A549 (cell line): ENCODE results near the gene SLC6A12. TPM values are rescaled to one million over a fixed set of nuclear protein-coding genes. Genes with fewer than 3 reads are reported as not detected.

ENCODE experiments used
- ATAC-seq, 2 experiments: fragments of 200-7000 bp in 1 of 2; fragments of >200 bp in 1 of 2; cut with Nextera tagmentation in 1 of 2; cut with Tn5 transposase in 1 of 2; 3 replicates each; pipeline versions ENCODE4 v1.8.0 to v1.9.1; 2018 to 2020; ENCODE audit warnings: mild to moderate bottlenecking in 1 of 2, moderate library complexity in 1 of 2
- CTCF ChIA-PET: fragments of 300-600 bp; sonication (Branson Sonifier 250); formaldehyde crosslinking; extraction: SDS; loops from one replicate; lab custom pipeline; 2021; ENCODE audit warnings: antibody characterized with exemption, inconsistent platforms; lab: Yijun Ruan, JAX
- POLR2A ChIA-PET: fragments of 350-600 bp; formaldehyde crosslinking; extraction: SDS; loops from one replicate; lab custom pipeline; 2021; ENCODE audit warnings: antibody characterized with exemption, inconsistent platforms; lab: Yijun Ruan, JAX
- DNase-seq, 2 experiments: peaks; one replicate each; pipeline versions ENCODE4 v3.0.0 to v3.0.0-alpha.2; 2011 to 2016; ENCODE audit warnings: low read depth in 1 of 2, low spot score in 1 of 2
- FAIRE-seq: peaks from 2 replicates; lab custom pipeline; 2011; peaks lifted over from hg19 to GRCh38; lab: Jason Lieb, UNC
- H3K27ac ChIP-seq, 2 experiments: fragments of >200 bp; sonication (Bioruptor Twin); formaldehyde crosslinking; 3 replicates each; pipeline ENCODE4 v1.5.1; 2016 to 2017
- H3K4me1 ChIP-seq: fragments of >200 bp; sonication (Bioruptor Twin); formaldehyde crosslinking; 3 replicates; pipeline ENCODE4 v1.6.1; 2016
- H3K4me2 ChIP-seq: fragments of >200 bp; sonication (Bioruptor Twin); formaldehyde crosslinking; 3 replicates; pipeline ENCODE4 v1.6.1; 2016
- H3K4me3 ChIP-seq: fragments of >200 bp; sonication (Bioruptor Twin); formaldehyde crosslinking; 3 replicates; pipeline ENCODE4 v1.5.1; 2016
- H3K9me3 ChIP-seq: fragments of >200 bp; sonication (Bioruptor Twin); formaldehyde crosslinking; 3 replicates; pipeline ENCODE4 v1.6.1; 2016
- BHLHE40 ChIP-seq: IDR thresholded peaks from 2 replicates; pipeline ENCODE4 v1.6.1; 2012; ENCODE audit warnings: low read depth, low read length, inconsistent platforms
- CEBPB ChIP-seq, 2 experiments: fragments of >200 bp in 1 of 2; sonication (Bioruptor Twin) in 1 of 2; formaldehyde crosslinking in 1 of 2; IDR thresholded peaks; 2 replicates each; pipeline ENCODE4 v1.6.1; 2012 to 2016
- CHD2 ChIP-seq: fragments of 150-350 bp; IDR thresholded peaks from 2 replicates; pipeline ENCODE4 v1.6.1; 2014; ENCODE audit warnings: low read length; ENCODE audit not compliant: partially characterized antibody
- EHF ChIP-seq: fragments of 250-450 bp; sonication (Bioruptor Pico); IDR thresholded peaks from 2 replicates; pipeline ENCODE4 v1.5.0; 2020; ENCODE audit warnings: mild to moderate bottlenecking
- ESRRA ChIP-seq: fragments of 150-350 bp; IDR thresholded peaks from 2 replicates; pipeline ENCODE4 v1.6.1; 2014; ENCODE audit warnings: mild to moderate bottlenecking, low read length, borderline replicate concordance
- FOSL2 ChIP-seq, 2 experiments: fragments of 450-650 bp in 1 of 2; fragments of >200 bp in 1 of 2; sonication (Bioruptor Twin) in 1 of 2; formaldehyde crosslinking; IDR thresholded peaks; 2 replicates each; pipeline versions ENCODE4 v1.5.0 to v1.6.1; 2016 to 2020; ENCODE audit warnings: mild to moderate bottlenecking in 1 of 2, moderate library complexity in 1 of 2
- GATA3 ChIP-seq: IDR thresholded peaks from 2 replicates; pipeline ENCODE4 v1.6.1; 2012; ENCODE audit warnings: borderline replicate concordance
- HOXA7 ChIP-seq: fragments of 250-450 bp; sonication (Bioruptor Pico); IDR thresholded peaks from 2 replicates; pipeline ENCODE4 v1.5.0; 2020; ENCODE audit warnings: mild to moderate bottlenecking, moderate library complexity
- HOXB13 ChIP-seq: fragments of 250-450 bp; sonication (Bioruptor Pico); IDR thresholded peaks from 2 replicates; pipeline ENCODE4 v1.5.0; 2020; ENCODE audit warnings: low read depth, mild to moderate bottlenecking, moderate library complexity
- HOXB5 ChIP-seq: fragments of 250-450 bp; sonication (Bioruptor Pico); IDR thresholded peaks from 2 replicates; pipeline ENCODE4 v1.5.0; 2020; ENCODE audit warnings: mild to moderate bottlenecking, moderate library complexity
- JUN ChIP-seq, 2 experiments: fragments of >200 bp; sonication (Bioruptor Twin); formaldehyde crosslinking; IDR thresholded peaks; 2 replicates in 1 of 2; 3 replicates in 1 of 2; pipeline ENCODE4 v1.6.1; 2016 to 2017
- JUNB ChIP-seq: fragments of >200 bp; sonication (Bioruptor Twin); formaldehyde crosslinking; IDR thresholded peaks from 2 replicates; pipeline ENCODE4 v1.6.1; 2016
- KDM5A ChIP-seq: fragments of 200-600 bp; sonication (generic); IDR thresholded peaks from 2 replicates; pipeline ENCODE4 v1.6.1; 2016; ENCODE audit warnings: antibody characterized with exemption, mild to moderate bottlenecking
- MAFK ChIP-seq: fragments of 450-650 bp; IDR thresholded peaks from 2 replicates; pipeline ENCODE4 v1.6.1; 2014; ENCODE audit not compliant: partially characterized antibody
- MAZ ChIP-seq: fragments of 150-350 bp; IDR thresholded peaks from 2 replicates; pipeline ENCODE4 v1.6.1; 2014; ENCODE audit warnings: antibody characterized with exemption, low read depth, low read length, borderline replicate concordance
- NPAS2 ChIP-seq: fragments of 250-450 bp; sonication (Bioruptor Pico); IDR thresholded peaks from 2 replicates; pipeline ENCODE4 v1.8.0; 2022; ENCODE audit warnings: mild to moderate bottlenecking, moderate library complexity, borderline replicate concordance
- POLR2A ChIP-seq: IDR thresholded peaks from 2 replicates; pipeline ENCODE4 v1.6.1; 2012; ENCODE audit warnings: mild to moderate bottlenecking, low read length
- RAD21 ChIP-seq, 2 experiments: fragments of >200 bp in 1 of 2; sonication (Bioruptor Twin) in 1 of 2; formaldehyde crosslinking in 1 of 2; IDR thresholded peaks in 1 of 2; conservative IDR thresholded peaks in 1 of 2; 2 replicates in 1 of 2; 3 replicates in 1 of 2; pipeline ENCODE4 v1.6.1; 2012 to 2018; ENCODE audit warnings: inconsistent platforms in 1 of 2
- RCOR1 ChIP-seq: fragments of 150-350 bp; IDR thresholded peaks from 2 replicates; pipeline ENCODE4 v1.6.1; 2014; ENCODE audit warnings: antibody characterized with exemption, low read length, low read depth
- RFX5 ChIP-seq: fragments of 450-650 bp; IDR thresholded peaks from 2 replicates; pipeline ENCODE4 v1.7.1; 2014; ENCODE audit warnings: antibody characterized with exemption, mild to moderate bottlenecking, moderate library complexity
- RNF2 ChIP-seq: fragments of 200-600 bp; sonication (generic); IDR thresholded peaks from 2 replicates; pipeline ENCODE4 v1.6.1; 2016; ENCODE audit warnings: low read depth, mild to moderate bottlenecking, antibody characterized with exemption, moderate library complexity, borderline replicate concordance
- SMC3 ChIP-seq: fragments of >200 bp; sonication (Bioruptor Twin); formaldehyde crosslinking; IDR thresholded peaks from 3 replicates; pipeline ENCODE4 v1.6.1; 2018; ENCODE audit warnings: inconsistent platforms
- SREBF2 ChIP-seq: fragments of 450-650 bp; IDR thresholded peaks from 2 replicates; pipeline ENCODE4 v1.6.1; 2014; ENCODE audit warnings: mild to moderate bottlenecking, moderate library complexity
- TFCP2L1 ChIP-seq: fragments of 250-450 bp; sonication (Bioruptor Pico); IDR thresholded peaks from 2 replicates; pipeline ENCODE4 v1.5.0; 2021; ENCODE audit warnings: mild to moderate bottlenecking
- TP53 ChIP-seq: fragments of 250-450 bp; sonication (Bioruptor Pico); IDR thresholded peaks from 2 replicates; pipeline ENCODE4 v1.5.0; 2021; ENCODE audit warnings: mild to moderate bottlenecking, moderate library complexity
- ZC3H11A ChIP-seq: fragments of 450-650 bp; IDR thresholded peaks from 2 replicates; pipeline ENCODE4 v1.6.1; 2014; ENCODE audit warnings: antibody characterized with exemption, mild to moderate bottlenecking
- ZSCAN20 ChIP-seq: fragments of 250-450 bp; sonication (Bioruptor Pico); IDR thresholded peaks from 2 replicates; pipeline ENCODE4 v1.8.0; 2022; ENCODE audit warnings: mild to moderate bottlenecking, moderate library complexity
- WGBS: methylation state at CpG from one replicate; pipeline ENCODE4 v1.1.6; 2017; ENCODE audit errors: missing lambda C conversion rate; 5-methylcytosine and 5-hydroxymethylcytosine counted together
- polyA plus RNA-seq, 4 experiments: library from polyadenylated mRNA; depleted of rRNA in 3 of 4; stranded (reverse); fragments of >200 nt; fragmentation: RNase III in 1 of 4; extraction: RNeasy Plus Mini Kit Qiagen cat#74134 plus additional on column Dnase treatment in 1 of 4; gene quantifications; 2 replicates in 3 of 4; 3 replicates in 1 of 4; pipeline ENCODE4 v1.2.3, GENCODE V29; 2011 to 2017
- TF ChIP-seq, protein P1 (sequence below): IDR thresholded peaks from 2 replicates; pipeline ENCODE4 v1.6.1; 2012
- TF ChIP-seq, protein P2 (sequence below): IDR thresholded peaks from 2 replicates; pipeline ENCODE4 v1.6.1; 2012
- TF ChIP-seq, protein P3 (sequence below): fragments of >200 bp; sonication (Bioruptor Twin); formaldehyde crosslinking; IDR thresholded peaks from 2 replicates; pipeline ENCODE4 v1.6.1; 2016
- TF ChIP-seq, protein P4 (sequence below): fragments of 450-650 bp; IDR thresholded peaks from 2 replicates; pipeline ENCODE4 v1.6.1; 2014; ENCODE audit warnings: antibody characterized with exemption

SLC6A12 gene
- polyA plus RNA-seq, 2 of the 4 experiments (the other 2 are of a cell fraction), result 0.78 to 4.4 TPM

DNA sequence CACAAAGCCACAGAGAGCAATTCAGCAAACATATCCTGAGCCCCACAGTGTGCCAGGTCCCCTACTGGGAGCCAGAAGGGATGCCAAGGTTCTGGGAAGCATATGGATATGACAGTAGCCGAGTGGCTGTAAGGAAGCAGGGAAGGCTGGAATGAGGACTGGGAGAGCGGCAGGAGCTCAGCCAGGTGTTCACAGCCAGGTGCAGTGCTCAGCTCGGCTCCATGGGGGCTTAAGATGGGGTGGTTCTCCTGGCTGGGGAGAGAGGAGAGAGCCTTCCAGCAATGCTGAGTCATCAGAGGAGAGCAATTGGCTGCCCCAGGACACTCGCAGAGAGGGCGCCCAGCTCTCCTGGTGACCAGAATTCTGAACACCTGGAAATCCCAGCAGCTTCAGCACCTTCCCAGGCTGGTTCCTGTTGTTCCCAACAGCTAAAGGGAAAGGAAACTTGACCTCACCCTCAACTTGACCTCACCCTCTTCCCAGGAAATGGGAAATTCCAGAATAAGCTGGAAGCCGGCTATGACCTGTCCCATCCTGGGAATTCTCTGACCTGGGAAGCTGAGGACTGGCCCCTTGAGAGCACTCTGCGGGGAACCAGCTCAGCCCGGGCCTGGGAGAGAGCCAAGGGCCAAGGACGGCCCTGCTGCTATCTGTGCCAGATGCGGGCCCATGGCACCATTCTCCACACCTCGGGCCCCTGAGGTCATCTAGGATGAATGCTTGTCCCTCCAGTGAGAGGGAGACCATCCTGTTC, 34.6 kb downstream of the SLC6A12 start:
- 72% methylated on average over 11 of the region's 11 CpGs for WGBS
- FAIRE-seq (no peak), ATAC-seq (no peak), DNase-seq (no peak)
- H3K9me3 ChIP-seq, result no peaks in the 10 kb centered on the region
- ChIA-PET POLR2A (no interaction called here), CTCF (interaction anchor here (0.6 to 3.4 kb wide), 6 partner anchors 9 to 68 kb away, joined by 3 to 24 read pairs (median 3); no protein-coding TSS in a partner anchor)
- peak overlapping the region; percentile 24 to 76; a peak in 4 of 6 replicates for H3K27ac ChIP-seq
- TF ChIP-seq KDM5A (no peak), EHF (no peak), CEBPB (IDR thresholded peaks at IDR 0.05) (no peak), ESRRA (no peak), SMC3 (no peak), HOXB13 (CRISPR knock-in tag) (no peak), ZC3H11A (no peak), HOXB5 (CRISPR knock-in tag) (no peak), BHLHE40 (no peak), TP53 (CRISPR knock-in tag) (no peak), POLR2A (no peak), MAFK (peak; percentile 87), RNF2 (no peak), HOXA7 (CRISPR knock-in tag) (no peak), FOSL2 (IDR thresholded peaks at IDR 0.05) (no peak), FOSL2 (CRISPR knock-in tag; IDR thresholded peaks at IDR 0.05) (0 out of 2 replicates have a peak, but pooled peaks have one; percentile 2)
- TF ChIP-seq, protein P1, sequence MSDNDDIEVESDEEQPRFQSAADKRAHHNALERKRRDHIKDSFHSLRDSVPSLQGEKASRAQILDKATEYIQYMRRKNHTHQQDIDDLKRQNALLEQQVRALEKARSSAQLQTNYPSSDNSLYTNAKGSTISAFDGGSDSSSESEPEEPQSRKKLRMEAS, result no peak
- TF ChIP-seq, protein P2, sequence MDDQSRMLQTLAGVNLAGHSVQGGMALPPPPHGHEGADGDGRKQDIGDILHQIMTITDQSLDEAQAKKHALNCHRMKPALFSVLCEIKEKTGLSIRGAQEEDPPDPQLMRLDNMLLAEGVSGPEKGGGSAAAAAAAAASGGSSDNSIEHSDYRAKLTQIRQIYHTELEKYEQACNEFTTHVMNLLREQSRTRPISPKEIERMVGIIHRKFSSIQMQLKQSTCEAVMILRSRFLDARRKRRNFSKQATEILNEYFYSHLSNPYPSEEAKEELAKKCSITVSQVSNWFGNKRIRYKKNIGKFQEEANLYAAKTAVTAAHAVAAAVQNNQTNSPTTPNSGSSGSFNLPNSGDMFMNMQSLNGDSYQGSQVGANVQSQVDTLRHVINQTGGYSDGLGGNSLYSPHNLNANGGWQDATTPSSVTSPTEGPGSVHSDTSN, result no peak
- peaks cover 35% of the 10 kb centered on the region for H3K4me1 ChIP-seq
- H3K4me2 ChIP-seq, result peak overlapping the region; percentile 29; the same call in 1 of the 3 replicates
- no peak overlapping the region for H3K4me3 ChIP-seq

DNA sequence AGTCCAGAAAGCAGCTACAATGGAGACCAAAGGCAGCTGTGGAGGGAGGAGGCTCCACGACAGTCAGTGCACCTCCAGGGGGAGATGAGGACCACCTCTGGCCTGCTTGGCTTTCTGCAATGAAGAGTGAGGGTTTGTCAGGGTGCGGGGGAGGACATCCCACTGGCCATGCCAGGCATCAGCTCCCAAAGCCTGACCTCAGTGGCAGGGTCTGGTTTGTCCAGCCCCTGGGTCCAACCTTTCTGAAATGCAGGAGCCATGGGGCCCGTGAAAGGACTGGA, 35.2 kb downstream of the SLC6A12 start:
- H3K9me3 ChIP-seq, result no peaks in the 10 kb centered on the region
- ATAC-seq, result no peak
- peaks cover 35% of the 10 kb centered on the region for H3K4me1 ChIP-seq
- no peak for FAIRE-seq
- TF ChIP-seq JUN (IDR thresholded peaks at IDR 0.05) (no peak), MAZ (no peak), KDM5A (no peak), SMC3 (no peak), TP53 (CRISPR knock-in tag) (no peak), RCOR1 (no peak), GATA3 (no peak), RAD21 (conservative IDR thresholded peaks at IDR 0.05 in 1 of 2, IDR thresholded peaks at IDR 0.05 in 1 of 2) (no peak), TFCP2L1 (no peak), CEBPB (IDR thresholded peaks at IDR 0.05) (no peak), JUNB (no peak), ESRRA (no peak), SREBF2 (no peak), MAFK (no peak), CHD2 (no peak), RFX5 (no peak), NPAS2 (no peak), ZSCAN20 (no peak)
- TF ChIP-seq, protein P3, sequence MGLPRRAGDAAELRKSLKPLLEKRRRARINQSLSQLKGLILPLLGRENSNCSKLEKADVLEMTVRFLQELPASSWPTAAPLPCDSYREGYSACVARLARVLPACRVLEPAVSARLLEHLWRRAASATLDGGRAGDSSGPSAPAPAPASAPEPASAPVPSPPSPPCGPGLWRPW, result no peak
- TF ChIP-seq, protein P4, sequence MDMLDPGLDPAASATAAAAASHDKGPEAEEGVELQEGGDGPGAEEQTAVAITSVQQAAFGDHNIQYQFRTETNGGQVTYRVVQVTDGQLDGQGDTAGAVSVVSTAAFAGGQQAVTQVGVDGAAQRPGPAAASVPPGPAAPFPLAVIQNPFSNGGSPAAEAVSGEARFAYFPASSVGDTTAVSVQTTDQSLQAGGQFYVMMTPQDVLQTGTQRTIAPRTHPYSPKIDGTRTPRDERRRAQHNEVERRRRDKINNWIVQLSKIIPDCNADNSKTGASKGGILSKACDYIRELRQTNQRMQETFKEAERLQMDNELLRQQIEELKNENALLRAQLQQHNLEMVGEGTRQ, result no peak
- TF ChIP-seq, all 56 proteins: peak for 0
- H3K27ac ChIP-seq, result peak overlapping the region in 1 of 2 experiments; percentile 76; a peak in 3 of 6 replicates
- no peak overlapping the region for H3K4me3 ChIP-seq
- ChIA-PET CTCF (interaction anchor here (0.6 to 3.4 kb wide), 5 partner anchors 11 to 67 kb away, joined by 3 to 24 read pairs (median 3); no protein-coding TSS in a partner anchor), POLR2A (no interaction called here)
- DNase-seq, result no peak
- WGBS, result 81% methylated on average over 2 of the region's 3 CpGs
- H3K4me2 ChIP-seq, result 0 out of 3 replicates have a peak overlapping the region, but pooled peaks have one; percentile 29
